Measurements from ENCODE around the gene WNT10A.
"Not testable (repeated sequence)": the region's sequence is repeated elsewhere in the genome, so short reads cannot be mapped to it uniquely, and the experiment has no call there.

The WNT10A gene

DNA sequence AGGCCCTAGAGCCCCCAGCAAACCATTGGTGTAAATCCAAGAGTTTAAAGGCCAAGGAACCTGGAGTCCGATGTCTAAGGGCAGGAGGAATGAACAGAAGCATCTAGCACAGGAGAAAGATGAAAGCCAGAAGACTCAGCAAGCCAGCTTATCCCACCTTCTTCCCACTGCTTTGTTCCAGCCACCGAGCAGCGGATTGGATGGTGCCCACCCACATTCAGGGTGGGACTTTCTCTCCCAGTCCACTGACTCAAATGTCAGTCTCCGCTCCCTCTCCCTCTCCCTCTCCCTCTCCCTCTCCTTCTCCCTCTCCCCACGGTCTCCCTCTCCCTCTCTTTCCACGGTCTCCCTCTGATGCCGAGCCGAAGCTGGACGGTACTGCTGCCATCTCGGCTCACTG is 49.8 kb downstream of the WNT10A start:
- H3K4me3 Mint-ChIP-seq, CTCF ChIA-PET, H3K27ac Mint-ChIP-seq, H3K36me3 Mint-ChIP-seq, H3K4me1 Mint-ChIP-seq, H3K9me3 Mint-ChIP-seq, DNase-seq: not testable (repeated sequence)
- peaks cover 17% of the 10 kb centered on the region for H3K27me3 Mint-ChIP-seq

DNA sequence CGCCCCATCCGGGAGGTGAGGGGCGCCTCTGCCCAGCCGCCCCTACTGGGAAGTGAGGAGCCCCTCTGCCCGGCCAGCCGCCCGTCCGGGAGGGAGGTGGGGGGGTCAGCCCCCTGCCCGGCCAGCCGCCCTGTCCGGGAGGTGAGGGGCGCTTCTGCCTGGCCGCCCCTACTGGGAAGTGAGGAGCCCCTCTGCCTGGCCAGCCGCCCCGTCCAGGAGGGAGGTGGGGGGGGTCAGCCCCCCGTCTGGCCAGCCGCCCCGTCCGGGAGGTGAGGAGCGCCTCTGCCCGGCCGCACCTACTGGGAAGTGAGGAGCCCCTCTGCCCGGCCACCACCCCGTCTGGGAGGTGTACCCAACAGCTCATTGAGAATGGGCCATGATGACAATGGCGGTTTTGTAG is 51.1 kb downstream of the WNT10A start:
- DNase-seq, H3K4me3 Mint-ChIP-seq, H3K9me3 Mint-ChIP-seq, H3K36me3 Mint-ChIP-seq, CTCF ChIA-PET, H3K4me1 Mint-ChIP-seq, H3K27ac Mint-ChIP-seq: not testable (repeated sequence)
- H3K27me3 Mint-ChIP-seq = peaks cover 22% of the 10 kb centered on the region

Data from activated naive CD4-positive, alpha-beta T cell treated with anti-CD3 and anti-CD28 coated beads, Interleukin-2, amount 10 ng/mL, durations not matched to agents 7 days and 5 days (primary cell).